Colonic mucosa (tissue), 4 donors: ENCODE measurements around the gene ARHGAP20. TPM values are rescaled to one million over a fixed set of nuclear protein-coding genes. Genes with fewer than 3 reads are reported as not detected.

Source experiments
- DNase-seq: peaks from one replicate; pipeline ENCODE4 v3.0.0-alpha.2; 2020
- H3K27ac ChIP-seq: fragments of 200-600 bp; one replicate; pipeline ENCODE4 v1.8.0; 2021
- H3K27me3 ChIP-seq: fragments of 200-600 bp; one replicate; pipeline ENCODE4 v1.8.0; 2021
- H3K36me3 ChIP-seq: fragments of 200-600 bp; one replicate; pipeline ENCODE4 v1.8.0; 2021
- H3K4me1 ChIP-seq: fragments of 200-600 bp; one replicate; pipeline ENCODE4 v1.8.0; 2021; ENCODE audit warnings: mild to moderate bottlenecking
- H3K4me3 ChIP-seq: fragments of 200-600 bp; one replicate; pipeline ENCODE4 v1.8.0; 2021
- H3K9ac ChIP-seq, 2 donors: one replicate each; pipeline ENCODE4 v1.7.0; 2013; ENCODE audit warnings: control low read depth in 2 of 2, low read depth in 2 of 2, low read length in 2 of 2
- H3K9me3 ChIP-seq: fragments of 200-600 bp; one replicate; pipeline ENCODE4 v1.8.0; 2021
- intact Hi-C: fragments of 100-400 bp; cut with DNase I; formaldehyde crosslinking; loops from one replicate; pipeline ENCODE4 v1.14.1; 2022
- total RNA-seq, 2 donors: library from RNA; stranded (reverse); fragmentation: NEBNext Ultra II Directional in 1 of 2; extraction: Animal tissue kit (Norgen Biotek cat#: 25700) in 1 of 2; gene quantifications; one replicate each; pipeline ENCODE4 v1.2.1, GENCODE V29; 2021
- TF ChIP-seq, protein P1 (sequence below): fragments of 200-600 bp; IDR thresholded peaks from one replicate; pipeline ENCODE4 v1.8.0; 2022; ENCODE audit warnings: antibody characterized with exemption, mild to moderate bottlenecking
- donor health status: healthy.
- donor health status: DM: no; HTN: no; CAD: no.
- donor health status: DM: no; HTN: no; CAD: no.

The ARHGAP20 gene
- total RNA-seq, 2 donors from 2014 or later, result 0.74 to 1.3 TPM

DNA sequence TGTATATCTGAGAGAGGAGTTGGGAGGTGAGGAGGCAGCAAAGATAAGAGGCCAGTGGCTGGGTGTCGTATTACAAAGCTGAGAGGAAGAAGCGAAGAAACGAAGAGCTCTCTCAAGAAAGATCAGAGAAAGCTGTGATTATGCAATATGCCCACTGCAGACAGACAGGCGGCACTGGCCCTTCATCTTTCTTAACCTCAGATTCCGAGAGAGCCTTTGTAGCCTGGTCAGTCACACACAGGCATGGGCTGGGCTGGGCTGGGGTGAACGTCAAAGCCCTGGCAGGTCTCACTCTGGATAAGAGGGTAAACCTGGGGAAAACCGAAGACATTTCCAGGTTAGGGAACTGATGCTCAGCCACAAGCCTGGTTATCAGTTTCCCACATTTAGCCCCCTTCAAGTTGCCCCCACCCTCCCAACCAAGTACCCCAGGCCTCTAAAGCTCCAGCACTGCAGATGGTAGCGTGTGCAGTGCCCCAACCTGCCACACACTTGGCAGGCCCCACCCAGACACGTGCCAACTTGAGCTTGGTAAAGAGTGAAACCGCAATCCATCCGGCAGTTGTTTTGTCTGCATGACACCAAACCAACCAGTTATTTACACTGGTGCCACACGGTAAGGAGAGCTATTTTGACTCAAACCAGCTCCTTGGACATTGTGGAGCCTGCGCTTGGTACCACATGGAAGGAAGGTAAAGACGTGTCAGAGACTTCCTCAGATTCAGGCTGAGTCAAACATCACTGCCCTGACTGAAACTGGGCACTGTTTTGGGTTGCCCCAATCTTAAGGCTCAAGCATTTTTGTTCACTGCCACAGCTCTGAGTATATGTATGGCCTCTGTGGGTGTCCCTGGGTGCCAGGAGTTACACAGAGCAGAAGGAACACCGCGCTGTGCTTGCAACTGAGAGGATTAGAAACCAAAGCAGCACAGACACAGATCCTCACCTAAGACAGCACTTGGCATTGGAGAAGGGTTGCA lies 146.6 kb downstream of the ARHGAP20 start:
- no peak overlapping the region for H3K4me3 ChIP-seq
- H3K36me3 ChIP-seq, result no peaks in the 10 kb centered on the region
- no peaks in the 10 kb centered on the region for H3K9me3 ChIP-seq
- H3K9ac ChIP-seq, result no peak overlapping the region
- TF ChIP-seq, protein P1, sequence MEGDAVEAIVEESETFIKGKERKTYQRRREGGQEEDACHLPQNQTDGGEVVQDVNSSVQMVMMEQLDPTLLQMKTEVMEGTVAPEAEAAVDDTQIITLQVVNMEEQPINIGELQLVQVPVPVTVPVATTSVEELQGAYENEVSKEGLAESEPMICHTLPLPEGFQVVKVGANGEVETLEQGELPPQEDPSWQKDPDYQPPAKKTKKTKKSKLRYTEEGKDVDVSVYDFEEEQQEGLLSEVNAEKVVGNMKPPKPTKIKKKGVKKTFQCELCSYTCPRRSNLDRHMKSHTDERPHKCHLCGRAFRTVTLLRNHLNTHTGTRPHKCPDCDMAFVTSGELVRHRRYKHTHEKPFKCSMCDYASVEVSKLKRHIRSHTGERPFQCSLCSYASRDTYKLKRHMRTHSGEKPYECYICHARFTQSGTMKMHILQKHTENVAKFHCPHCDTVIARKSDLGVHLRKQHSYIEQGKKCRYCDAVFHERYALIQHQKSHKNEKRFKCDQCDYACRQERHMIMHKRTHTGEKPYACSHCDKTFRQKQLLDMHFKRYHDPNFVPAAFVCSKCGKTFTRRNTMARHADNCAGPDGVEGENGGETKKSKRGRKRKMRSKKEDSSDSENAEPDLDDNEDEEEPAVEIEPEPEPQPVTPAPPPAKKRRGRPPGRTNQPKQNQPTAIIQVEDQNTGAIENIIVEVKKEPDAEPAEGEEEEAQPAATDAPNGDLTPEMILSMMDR, result no peak
- H3K4me1 ChIP-seq, result no peaks in the 10 kb centered on the region
- DNase-seq, result no peak
- intact Hi-C loops, result no loop called here
- H3K27ac ChIP-seq, result no peak overlapping the region
- H3K27me3 ChIP-seq, result no peaks in the 10 kb centered on the region

DNA sequence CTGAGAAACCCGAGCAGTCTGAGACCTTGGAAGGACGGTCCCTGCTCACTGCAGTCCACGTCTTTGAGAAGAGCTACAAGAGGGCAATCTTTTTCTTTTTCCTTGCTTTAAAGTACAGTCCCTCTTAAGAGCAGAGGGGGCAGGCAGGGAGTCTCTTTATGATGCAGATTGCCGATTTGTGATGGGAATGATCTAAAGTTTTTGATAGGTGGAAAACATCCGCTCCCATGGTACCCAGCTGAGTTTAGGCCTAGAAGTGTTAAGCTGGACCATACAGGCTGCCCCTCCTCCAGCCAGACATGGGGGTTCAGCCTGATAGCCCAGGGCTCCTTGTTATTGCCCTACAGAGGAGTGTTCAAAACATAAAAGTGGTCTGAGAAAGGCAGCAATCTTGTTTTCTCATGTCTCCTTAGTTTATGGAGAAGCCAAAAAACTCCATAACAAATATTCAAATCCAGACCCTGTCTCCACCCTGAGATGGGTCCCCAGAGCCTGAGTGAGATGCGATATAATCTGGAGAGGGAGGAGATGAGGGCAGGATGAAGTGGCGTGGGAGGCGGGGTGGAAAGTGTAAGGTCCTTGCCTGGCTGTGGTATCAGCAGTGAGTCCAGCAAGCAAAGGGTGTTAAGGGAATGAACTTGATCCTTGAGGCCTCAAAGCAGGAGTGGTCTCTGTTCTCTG lies 147.4 kb downstream of the ARHGAP20 start:
- intact Hi-C loops, result no loop called here

DNA sequence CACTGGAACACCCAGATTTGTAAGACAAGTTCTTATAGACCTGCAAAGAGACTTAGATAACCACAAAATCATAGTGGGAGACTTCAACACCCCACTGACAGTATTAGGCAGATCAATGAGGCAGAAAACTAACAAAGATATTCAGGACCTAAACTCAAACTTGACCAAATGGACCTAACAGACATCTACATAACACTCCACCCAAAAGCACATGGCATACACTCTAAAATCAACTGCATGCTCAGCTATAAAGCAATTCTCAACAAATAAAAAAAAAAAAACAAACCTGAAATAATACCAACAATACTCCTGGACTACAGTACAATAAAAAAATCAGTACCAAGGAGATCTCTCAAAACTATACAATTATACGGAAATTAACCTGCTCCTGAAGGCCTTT lies 167.5 kb downstream of the ARHGAP20 start:
- no peak overlapping the region for H3K27ac ChIP-seq
- TF ChIP-seq, protein P1, result no peak
- H3K4me1 ChIP-seq, result no peaks in the 10 kb centered on the region
- no peak overlapping the region for H3K9ac ChIP-seq
- H3K27me3 ChIP-seq, result no peaks in the 10 kb centered on the region
- no peaks in the 10 kb centered on the region for H3K9me3 ChIP-seq
- H3K36me3 ChIP-seq, result no peaks in the 10 kb centered on the region
- intact Hi-C loops, result no loop called here
- no peak for DNase-seq
- H3K4me3 ChIP-seq, result no peak overlapping the region

More for the DNA sequence above, 147.4 kb downstream of the ARHGAP20 start:
- Histone ChIP-seq H3K27ac (no peak overlapping the region), H3K36me3 (no peaks in the 10 kb centered on the region), H3K27me3 (no peaks in the 10 kb centered on the region), H3K9me3 (no peaks in the 10 kb centered on the region), H3K4me3 (no peak overlapping the region), H3K4me1 (no peaks in the 10 kb centered on the region), H3K9ac (no peak overlapping the region)
- TF ChIP-seq, protein P1, result no peak
- DNase-seq, result no peak

DNA sequence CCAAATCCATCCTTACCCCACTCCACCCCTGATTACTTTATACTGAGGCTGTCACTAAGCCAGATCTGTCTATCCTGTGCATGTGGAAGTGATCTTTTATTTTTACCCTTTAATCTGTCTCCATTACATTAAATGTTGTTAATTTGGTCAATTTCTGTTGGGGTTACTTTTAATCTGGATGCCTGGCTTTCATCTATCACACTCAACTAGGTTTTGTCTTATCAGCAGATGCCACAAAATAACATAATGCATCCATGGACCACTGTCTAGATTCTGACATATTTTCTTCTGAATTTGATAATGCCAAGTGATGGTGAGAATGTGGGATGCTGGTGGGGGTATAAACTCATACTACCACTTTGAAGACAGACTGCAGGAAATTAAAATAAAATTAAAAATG lies 174.1 kb downstream of the ARHGAP20 start:
- no peaks in the 10 kb centered on the region for H3K9me3 ChIP-seq
- intact Hi-C loops, result no loop called here
- DNase-seq, result no peak
- no peaks in the 10 kb centered on the region for H3K27me3 ChIP-seq
- H3K27ac ChIP-seq, result no peak overlapping the region
- no peaks in the 10 kb centered on the region for H3K36me3 ChIP-seq
- no peak overlapping the region for H3K4me3 ChIP-seq
- H3K4me1 ChIP-seq, result no peaks in the 10 kb centered on the region
- no peak overlapping the region for H3K9ac ChIP-seq
- TF ChIP-seq, protein P1, result no peak

DNA sequence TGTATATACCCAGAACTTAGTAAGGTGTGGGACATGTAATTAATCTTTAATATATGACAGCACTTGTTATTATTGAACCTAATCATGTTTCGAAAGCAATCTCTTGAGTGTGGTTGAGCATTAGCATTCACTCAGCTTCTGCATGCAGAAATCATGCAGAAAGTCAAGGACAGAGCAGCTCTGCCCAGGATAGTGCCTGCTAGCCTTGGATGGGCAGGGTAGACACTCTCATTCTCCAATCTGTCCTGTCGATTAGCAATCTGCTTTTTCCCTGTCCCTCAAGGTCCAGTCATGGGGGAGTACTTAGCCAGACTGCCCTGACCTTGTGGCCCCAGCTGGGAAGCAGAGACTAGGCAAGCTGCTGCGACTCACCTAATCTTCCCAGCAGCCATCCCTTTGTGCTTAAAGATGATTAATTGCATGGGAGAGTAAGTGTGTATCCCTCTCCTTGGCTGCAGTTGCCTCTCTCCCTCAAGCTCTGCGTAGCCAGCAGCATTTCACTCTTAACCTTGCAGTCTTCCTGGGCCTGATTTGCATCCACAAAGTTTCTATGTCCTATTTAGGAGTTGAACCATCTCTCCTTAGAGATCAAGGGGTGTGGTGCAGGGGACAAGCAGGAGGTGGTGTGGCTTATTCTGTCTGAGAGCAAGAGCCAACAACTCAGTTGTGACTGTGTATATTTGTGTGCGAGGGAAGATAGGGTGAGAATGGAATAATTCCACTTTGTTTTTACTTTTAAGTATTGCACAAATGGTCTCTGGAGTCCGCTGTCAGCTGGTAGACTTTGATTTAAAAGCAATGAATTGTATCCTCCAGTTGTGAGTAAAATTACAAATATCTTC lies 181.1 kb downstream of the ARHGAP20 start:
- no peak overlapping the region for H3K9ac ChIP-seq
- TF ChIP-seq, protein P1, result no peak
- no peaks in the 10 kb centered on the region for H3K4me1 ChIP-seq
- no peak overlapping the region for H3K4me3 ChIP-seq
- no peaks in the 10 kb centered on the region for H3K36me3 ChIP-seq
- no peak overlapping the region for H3K27ac ChIP-seq
- H3K27me3 ChIP-seq, result no peaks in the 10 kb centered on the region
- no peak for DNase-seq
- intact Hi-C loops, result no loop called here
- no peaks in the 10 kb centered on the region for H3K9me3 ChIP-seq
